ENCODE results near the gene FARS2. TPM values are rescaled to one million over a fixed set of nuclear protein-coding genes. Genes with fewer than 3 reads are reported as not detected.

The FARS2 gene
- total RNA-seq, 1 experiment from 2014 or later: 17.8 TPM

DNA sequence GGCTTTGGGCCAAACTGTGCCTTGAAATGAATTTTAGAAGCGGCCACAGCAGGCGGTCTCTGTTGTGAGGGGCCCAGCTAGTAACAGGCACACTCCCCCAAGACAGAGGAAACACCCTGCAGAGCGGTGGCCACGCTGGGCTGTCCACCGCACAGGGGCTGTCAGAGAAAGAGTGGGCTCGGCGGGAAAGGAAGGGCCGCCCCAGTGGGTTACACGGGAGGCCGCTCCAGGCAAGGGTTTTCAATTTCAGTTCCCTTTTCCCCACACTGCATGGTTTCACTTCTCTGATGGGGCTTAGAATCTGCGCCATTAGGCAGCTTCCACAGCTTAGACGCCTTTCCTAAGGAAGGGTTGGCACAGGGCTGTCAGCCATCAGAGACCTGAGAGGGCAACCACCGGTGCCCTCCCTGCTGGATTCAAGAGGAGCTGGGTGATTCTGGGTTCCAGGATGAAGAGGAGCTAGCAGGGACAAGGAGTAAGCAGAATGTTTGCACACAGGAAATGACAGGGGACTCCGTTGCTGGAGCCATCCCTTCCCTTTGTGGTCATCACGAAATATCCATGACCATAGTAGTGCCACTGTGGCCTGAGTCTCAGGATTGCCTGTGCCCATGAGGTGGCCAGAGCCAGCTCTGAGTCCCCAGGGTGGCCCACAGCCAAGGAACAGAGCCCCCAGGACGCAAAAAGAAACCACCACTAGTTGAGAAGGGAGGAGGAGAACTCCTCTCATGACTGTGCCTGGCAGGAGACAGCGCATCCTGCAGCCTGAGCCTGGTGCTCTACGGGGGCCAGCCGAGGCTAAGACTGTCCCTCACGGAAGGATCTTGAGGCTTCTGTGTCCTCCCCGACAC lies 462.8 kb downstream of the FARS2 start:
- no peaks in the 10 kb centered on the region for H3K9me3 ChIP-seq (ENCODE audit: low read depth, low read length, poor library complexity, severe bottlenecking)
- ChIA-PET POLR2A (ENCODE audit: low non-redundant PET) (no interaction called here), CTCF (no interaction called here)
- peaks cover 26% of the 10 kb centered on the region for H3K4me1 ChIP-seq (ENCODE audit: insufficient read depth, low read length, poor library complexity, severe bottlenecking)
- peak overlapping the region; percentile 76 for H3K27ac ChIP-seq (ENCODE audit: low read depth, low read length, poor library complexity, severe bottlenecking)
- H3K27me3 ChIP-seq (replicated peaks; ENCODE audit: insufficient read depth, low read depth, low read length, poor library complexity): no peaks in the 10 kb centered on the region
- peak overlapping the region; percentile 21 for H3K4me3 ChIP-seq (ENCODE audit: low read depth, low read length, poor library complexity, severe bottlenecking)
- intact Hi-C loops (cut with micrococcal nuclease; ENCODE audit: unreplicated experiment): no loop called here
- no TSS peak for BruUV-seq (replicated peaks)
- TF ChIP-seq EZH2 (IDR thresholded peaks at IDR 0.05; ENCODE audit: borderline replicate concordance, low read depth, low read length, poor library complexity, severe bottlenecking): no peak
- TF ChIP-seq, protein P1, sequence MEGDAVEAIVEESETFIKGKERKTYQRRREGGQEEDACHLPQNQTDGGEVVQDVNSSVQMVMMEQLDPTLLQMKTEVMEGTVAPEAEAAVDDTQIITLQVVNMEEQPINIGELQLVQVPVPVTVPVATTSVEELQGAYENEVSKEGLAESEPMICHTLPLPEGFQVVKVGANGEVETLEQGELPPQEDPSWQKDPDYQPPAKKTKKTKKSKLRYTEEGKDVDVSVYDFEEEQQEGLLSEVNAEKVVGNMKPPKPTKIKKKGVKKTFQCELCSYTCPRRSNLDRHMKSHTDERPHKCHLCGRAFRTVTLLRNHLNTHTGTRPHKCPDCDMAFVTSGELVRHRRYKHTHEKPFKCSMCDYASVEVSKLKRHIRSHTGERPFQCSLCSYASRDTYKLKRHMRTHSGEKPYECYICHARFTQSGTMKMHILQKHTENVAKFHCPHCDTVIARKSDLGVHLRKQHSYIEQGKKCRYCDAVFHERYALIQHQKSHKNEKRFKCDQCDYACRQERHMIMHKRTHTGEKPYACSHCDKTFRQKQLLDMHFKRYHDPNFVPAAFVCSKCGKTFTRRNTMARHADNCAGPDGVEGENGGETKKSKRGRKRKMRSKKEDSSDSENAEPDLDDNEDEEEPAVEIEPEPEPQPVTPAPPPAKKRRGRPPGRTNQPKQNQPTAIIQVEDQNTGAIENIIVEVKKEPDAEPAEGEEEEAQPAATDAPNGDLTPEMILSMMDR (conservative IDR thresholded peaks at IDR 0.05; ENCODE audit: low read depth, low read length): no peak
- peak; percentile 63 for DNase-seq (ENCODE audit: low spot score)
- no peaks in the 10 kb centered on the region for H3K36me3 ChIP-seq (ENCODE audit: insufficient read depth, low read length, poor library complexity, severe bottlenecking)

DNA sequence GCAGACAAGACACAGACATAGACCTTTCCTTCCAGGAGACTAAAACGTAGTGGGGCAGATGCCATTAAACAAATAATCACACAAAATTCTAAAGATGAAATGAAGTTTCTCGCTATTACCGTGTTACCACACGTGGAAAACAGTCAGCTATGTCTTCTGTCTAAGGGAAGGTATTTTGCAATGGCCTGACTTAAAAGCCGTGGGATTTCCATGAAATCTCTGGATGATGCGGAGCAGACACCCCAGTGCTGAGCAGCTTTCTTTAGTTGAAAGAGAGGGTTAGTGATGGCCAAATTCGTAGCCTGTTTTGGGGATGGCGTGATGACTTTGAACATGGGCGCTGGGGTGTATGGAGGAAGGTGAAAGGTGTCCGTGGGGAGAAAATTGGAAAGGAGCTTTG lies 463.6 kb downstream of the FARS2 start:
- Histone ChIP-seq H3K27me3 (replicated peaks; ENCODE audit: insufficient read depth, low read depth, low read length, poor library complexity) (no peaks in the 10 kb centered on the region), H3K4me1 (ENCODE audit: insufficient read depth, low read length, poor library complexity, severe bottlenecking) (peaks cover 35% of the 10 kb centered on the region), H3K4me3 (ENCODE audit: low read depth, low read length, poor library complexity, severe bottlenecking) (no peak overlapping the region), H3K36me3 (ENCODE audit: insufficient read depth, low read length, poor library complexity, severe bottlenecking) (no peaks in the 10 kb centered on the region), H3K27ac (ENCODE audit: low read depth, low read length, poor library complexity, severe bottlenecking) (peak overlapping the region; percentile 10), H3K9me3 (ENCODE audit: low read depth, low read length, poor library complexity, severe bottlenecking) (no peaks in the 10 kb centered on the region)
- TF ChIP-seq EZH2 (IDR thresholded peaks at IDR 0.05; ENCODE audit: borderline replicate concordance, low read depth, low read length, poor library complexity, severe bottlenecking): no peak
- TF ChIP-seq, protein P1 (conservative IDR thresholded peaks at IDR 0.05; ENCODE audit: low read depth, low read length): no peak
- intact Hi-C loops (cut with micrococcal nuclease; ENCODE audit: unreplicated experiment): no loop called here
- CTCF ChIA-PET: no interaction called here
- no TSS peak for BruUV-seq (replicated peaks)
- POLR2A ChIA-PET (ENCODE audit: low non-redundant PET): no interaction called here
- no peak for DNase-seq (ENCODE audit: low spot score)

DNA sequence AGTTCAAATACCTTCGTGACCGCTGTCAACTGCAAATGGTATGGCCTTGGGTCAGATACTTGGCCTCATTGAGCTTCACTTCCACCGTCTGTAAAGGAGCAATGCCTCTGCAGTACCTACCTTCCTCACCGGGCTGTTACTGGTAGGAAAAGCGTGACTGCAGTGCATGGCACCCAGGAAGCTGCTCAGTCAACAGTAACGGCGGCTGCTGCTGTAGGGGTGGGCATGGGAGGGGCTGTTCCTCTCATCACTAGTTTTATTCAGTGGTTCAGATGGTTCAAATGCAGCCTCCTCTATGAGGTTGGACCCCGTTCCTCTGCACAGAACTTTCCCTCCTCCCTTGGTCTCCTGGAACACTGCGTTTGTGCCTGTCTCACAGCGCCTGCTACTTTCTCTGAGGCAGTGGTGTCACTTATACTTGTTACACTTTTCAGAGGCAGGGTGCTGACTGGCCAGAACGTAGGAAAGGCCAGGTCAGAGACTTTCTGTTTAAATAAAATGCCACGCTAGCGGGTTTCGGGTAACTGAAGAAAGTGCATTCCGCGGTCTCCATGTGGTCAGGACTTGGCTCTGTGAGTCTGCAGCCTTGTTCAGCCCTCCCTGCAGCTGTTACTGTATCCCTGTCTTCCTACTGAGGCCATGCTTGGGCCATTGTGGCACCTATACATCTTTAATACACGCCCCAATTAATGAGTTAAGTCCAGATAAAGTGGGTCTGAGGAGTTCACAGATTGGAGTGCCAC lies 465.8 kb downstream of the FARS2 start:
- CTCF ChIA-PET: no interaction called here
- no TSS peak for BruUV-seq (replicated peaks)

More for the DNA sequence above, 465.8 kb downstream of the FARS2 start:
- Histone ChIP-seq H3K36me3 (ENCODE audit: insufficient read depth, low read length, poor library complexity, severe bottlenecking) (no peaks in the 10 kb centered on the region), H3K9me3 (ENCODE audit: low read depth, low read length, poor library complexity, severe bottlenecking) (no peaks in the 10 kb centered on the region), H3K4me3 (ENCODE audit: low read depth, low read length, poor library complexity, severe bottlenecking) (no peak overlapping the region), H3K27me3 (replicated peaks; ENCODE audit: insufficient read depth, low read depth, low read length, poor library complexity) (no peaks in the 10 kb centered on the region), H3K27ac (ENCODE audit: low read depth, low read length, poor library complexity, severe bottlenecking) (no peak overlapping the region), H3K4me1 (ENCODE audit: insufficient read depth, low read length, poor library complexity, severe bottlenecking) (peaks cover 48% of the 10 kb centered on the region)
- POLR2A ChIA-PET (ENCODE audit: low non-redundant PET): no interaction called here
- intact Hi-C loops (cut with micrococcal nuclease; ENCODE audit: unreplicated experiment): no loop called here
- TF ChIP-seq EZH2 (IDR thresholded peaks at IDR 0.05; ENCODE audit: borderline replicate concordance, low read depth, low read length, poor library complexity, severe bottlenecking): no peak
- TF ChIP-seq, protein P1 (conservative IDR thresholded peaks at IDR 0.05; ENCODE audit: low read depth, low read length): no peak
- no peak for DNase-seq (ENCODE audit: low spot score)

Data from A673 (cell line).